GM12878 (cell line): Measurements from ENCODE around the gene MAD2L1BP. TPM values are rescaled to one million over a fixed set of nuclear protein-coding genes. Genes with fewer than 3 reads are reported as not detected.
A peak's percentile ranks its signal among the peaks of the same experiment; 100 is the strongest.

Experiments used
- BCL11A ChIP-seq: IDR thresholded peaks from 2 replicates; pipeline ENCODE4 v1.6.1; 2011; ENCODE audit warnings: low read depth, low read length
- BCLAF1 ChIP-seq: fragments of 450-650 bp; IDR thresholded peaks from 2 replicates; pipeline ENCODE4 v1.6.1; 2017; ENCODE audit warnings: antibody characterized with exemption, mild to moderate bottlenecking, moderate library complexity
- BMI1 ChIP-seq: fragments of 450-650 bp; IDR thresholded peaks from 2 replicates; pipeline ENCODE4 v1.6.1; 2016; ENCODE audit warnings: mild to moderate bottlenecking, moderate library complexity, borderline replicate concordance
- CBX3 ChIP-seq: fragments of 200-600 bp; sonication (generic); IDR thresholded peaks from 2 replicates; pipeline ENCODE4 v1.6.1; 2016; ENCODE audit warnings: low read depth, borderline replicate concordance
- CBX5 ChIP-seq: sonication (generic); IDR thresholded peaks from 2 replicates; pipeline ENCODE4 v1.6.1; 2016; ENCODE audit warnings: low read depth, moderate library complexity, mild to moderate bottlenecking, inconsistent platforms
- ELK1 ChIP-seq: IDR thresholded peaks from 2 replicates; pipeline ENCODE4 v1.6.1; 2012; ENCODE audit warnings: low read depth, low read length, improper control_type of control experiment
- ESRRA ChIP-seq: IDR thresholded peaks from 2 replicates; pipeline ENCODE4 v1.6.1; 2012; ENCODE audit warnings: mild to moderate bottlenecking, low read length, improper control_type of control experiment
- IKZF1 ChIP-seq: fragments of 450-650 bp; conservative IDR thresholded peaks from 2 replicates; pipeline ENCODE4 v1.6.1; 2017; ENCODE audit warnings: antibody characterized with exemption, mild to moderate bottlenecking
- JUNB ChIP-seq: IDR thresholded peaks from 2 replicates; pipeline ENCODE4 v1.6.1; 2016; ENCODE audit warnings: antibody characterized with exemption, mild to moderate bottlenecking
- JUND ChIP-seq: IDR thresholded peaks from 2 replicates; pipeline ENCODE4 v1.6.1; 2012; ENCODE audit warnings: low read depth, mild to moderate bottlenecking, low read length, improper control_type of control experiment, moderate library complexity
- LARP7 ChIP-seq: fragments of 450-650 bp; IDR thresholded peaks from 2 replicates; pipeline ENCODE4 v1.6.1; 2017; ENCODE audit warnings: mild to moderate bottlenecking
- MTA2 ChIP-seq: fragments of 450-650 bp; IDR thresholded peaks from 2 replicates; pipeline ENCODE4 v1.6.1; 2016; ENCODE audit warnings: low read depth, mild to moderate bottlenecking, moderate library complexity
- MTA3 ChIP-seq: IDR thresholded peaks from 2 replicates; pipeline ENCODE4 v1.6.1; 2012; ENCODE audit warnings: low read length, inconsistent platforms, borderline replicate concordance
- NBN ChIP-seq: fragments of 450-650 bp; IDR thresholded peaks from 2 replicates; pipeline ENCODE4 v1.6.1; 2016
- NKRF ChIP-seq: fragments of 450-650 bp; conservative IDR thresholded peaks from 2 replicates; pipeline ENCODE4 v1.6.1; 2017; ENCODE audit warnings: mild to moderate bottlenecking, moderate library complexity
- NR2C1 ChIP-seq: fragments of 450-650 bp; IDR thresholded peaks from 2 replicates; pipeline ENCODE4 v1.6.1; 2017; ENCODE audit warnings: antibody characterized with exemption, mild to moderate bottlenecking, moderate library complexity
- NR2F1 ChIP-seq: fragments of 450-650 bp; conservative IDR thresholded peaks from 2 replicates; pipeline ENCODE4 v1.6.1; 2017; ENCODE audit warnings: mild to moderate bottlenecking
- NRF1 ChIP-seq: conservative IDR thresholded peaks from 2 replicates; pipeline ENCODE4 v1.6.1; 2011; ENCODE audit warnings: mild to moderate bottlenecking, low read depth, low read length, improper control_type of control experiment
- PAX8 ChIP-seq: fragments of 450-650 bp; IDR thresholded peaks from 2 replicates; pipeline ENCODE4 v1.6.1; 2017; ENCODE audit warnings: mild to moderate bottlenecking, moderate library complexity
- RFX5 ChIP-seq: IDR thresholded peaks from 2 replicates; pipeline ENCODE4 v1.6.1; 2011; ENCODE audit warnings: low read depth, low read length, improper control_type of control experiment
- SMAD1 ChIP-seq: fragments of 450-650 bp; IDR thresholded peaks from 2 replicates; pipeline ENCODE4 v1.6.1; 2018; ENCODE audit warnings: mild to moderate bottlenecking, low read depth; ENCODE audit not compliant: partially characterized antibody
- SMAD5 ChIP-seq: IDR thresholded peaks from 2 replicates; pipeline ENCODE4 v1.6.1; 2016; ENCODE audit warnings: antibody characterized with exemption, low read depth
- SUPT20H ChIP-seq: IDR thresholded peaks from 2 replicates; pipeline ENCODE4 v1.6.1; 2011; ENCODE audit warnings: low read depth, mild to moderate bottlenecking, low read length, moderate library complexity, borderline replicate concordance; ENCODE audit not compliant: control insufficient read depth
- SUZ12 ChIP-seq: fragments of 200-600 bp; sonication (generic); IDR thresholded peaks from one replicate; pipeline ENCODE4 v1.6.1; 2018; ENCODE audit warnings: antibody characterized with exemption, mild to moderate bottlenecking; ENCODE audit not compliant: unreplicated experiment
- TAF1 ChIP-seq: IDR thresholded peaks from 2 replicates; pipeline ENCODE4 v1.6.1; 2011; ENCODE audit warnings: mild to moderate bottlenecking, low read depth, low read length, borderline replicate concordance
- polyA plus RNA-seq, 11 experiments: library from polyadenylated mRNA; depleted of rRNA in 4 of 11; unstranded in 6 of 11; stranded (reverse) in 5 of 11; fragments of >200 nt; fragmentation: Nextera tagmentation in 4 of 11; fragmentation: Illumina TruSeq in 1 of 11; extraction: Ambion mirVana in 4 of 11; extraction: Trizol in 1 of 11; gene quantifications; 1 replicate in 1 of 11; 2 replicates in 10 of 11; pipeline versions ENCODE4 v1.2.1 to v1.2.3, GENCODE V29; 2011 to 2016; ENCODE audit warnings: inconsistent platforms in 2 of 11, missing spikeins in 2 of 11, low read depth in 1 of 11
- total RNA-seq, 4 experiments: library from RNA; depleted of rRNA in 3 of 4; stranded (reverse); fragments of >200 nt in 3 of 4; fragmentation: Illumina TruSeq in 1 of 4; extraction: Trizol in 1 of 4; gene quantifications; 2 replicates each; pipeline versions ENCODE4 v1.2.1 to v1.2.3, GENCODE V29; 2013 to 2021

MAD2L1BP gene
- total and polyA plus RNA-seq, 10 of the 15 experiments (the other 5 are each of a cell fraction or from before 2014, with no cell fraction given): 39.2 to 155 (median 60.3) TPM

- TF ChIP-seq BCLAF1 (no peak), PAX8 (no peak), NKRF (no peak), CBX3 (no peak), MTA2 (no peak; the same call in 1 of the 2 replicates), BMI1 (no peak), IKZF1 (peak; percentile 49), CBX5 (no peak), JUND (no peak), NBN (no peak; the same call in 1 of the 2 replicates), SMAD1 (no peak), RFX5 (no peak), NR2F1 (no peak), SMAD5 (no peak), BCL11A (no peak), MTA3 (no peak), ESRRA (no peak), TAF1 (no peak), NR2C1 (no peak), SUPT20H (no peak), ELK1 (no peak), NRF1 (no peak), LARP7 (no peak), SUZ12 (no peak), JUNB (no peak)
Measured at GRCh38 chr6:43683708-43684455, 48.2 kb downstream of the MAD2L1BP start (continued).
